Suprapubic skin (tissue), 4 donors: ENCODE measurements around the gene IFNE.

Source experiments
- CTCF ChIP-seq, 2 donors: fragments of 200-600 bp in 1 of 2; fragments of 450-650 bp in 1 of 2; sonication (generic) in 1 of 2; IDR thresholded peaks; one replicate each; pipeline ENCODE4 v1.5.1; 2016 to 2019; ENCODE audit warnings: antibody characterized with exemption in 2 of 2, mild to moderate bottlenecking in 1 of 2, moderate library complexity in 1 of 2
- EP300 ChIP-seq: sonication (generic); formaldehyde crosslinking; IDR thresholded peaks from one replicate; pipeline ENCODE4 v1.6.1; 2017; ENCODE audit warnings: antibody characterized with exemption
- POLR2A ChIP-seq, 2 donors: fragments of 450-650 bp; IDR thresholded peaks; one replicate each; pipeline ENCODE4 v1.6.1; 2017; ENCODE audit warnings: antibody characterized with exemption in 2 of 2, mild to moderate bottlenecking in 2 of 2, moderate library complexity in 2 of 2
- POLR2AphosphoS5 ChIP-seq, 3 donors: sonication (generic); formaldehyde crosslinking; IDR thresholded peaks; one replicate each; pipeline ENCODE4 v1.6.1; 2017; ENCODE audit warnings: antibody characterized with exemption in 3 of 3

- TF ChIP-seq POLR2AphosphoS5 (IDR thresholded peaks at IDR 0.05) (no peak), CTCF (IDR thresholded peaks at IDR 0.05) (no peak), EP300 (no peak), POLR2A (IDR thresholded peaks at IDR 0.05) (no peak)
Observed at GRCh38 chr9:21525174-21525573, 43.1 kb upstream of the IFNE start.
